ENCODE measurements around the gene JAZF1. TPM values are rescaled to one million over a fixed set of nuclear protein-coding genes. Genes with fewer than 3 reads are reported as not detected.
"Not testable (repeated sequence)": the region's sequence is repeated elsewhere in the genome, so short reads cannot be mapped to it uniquely, and the experiment has no call there.

The JAZF1 gene
- total RNA-seq, 2 donors from 2014 or later: 20.0 to 21.3 TPM

DNA sequence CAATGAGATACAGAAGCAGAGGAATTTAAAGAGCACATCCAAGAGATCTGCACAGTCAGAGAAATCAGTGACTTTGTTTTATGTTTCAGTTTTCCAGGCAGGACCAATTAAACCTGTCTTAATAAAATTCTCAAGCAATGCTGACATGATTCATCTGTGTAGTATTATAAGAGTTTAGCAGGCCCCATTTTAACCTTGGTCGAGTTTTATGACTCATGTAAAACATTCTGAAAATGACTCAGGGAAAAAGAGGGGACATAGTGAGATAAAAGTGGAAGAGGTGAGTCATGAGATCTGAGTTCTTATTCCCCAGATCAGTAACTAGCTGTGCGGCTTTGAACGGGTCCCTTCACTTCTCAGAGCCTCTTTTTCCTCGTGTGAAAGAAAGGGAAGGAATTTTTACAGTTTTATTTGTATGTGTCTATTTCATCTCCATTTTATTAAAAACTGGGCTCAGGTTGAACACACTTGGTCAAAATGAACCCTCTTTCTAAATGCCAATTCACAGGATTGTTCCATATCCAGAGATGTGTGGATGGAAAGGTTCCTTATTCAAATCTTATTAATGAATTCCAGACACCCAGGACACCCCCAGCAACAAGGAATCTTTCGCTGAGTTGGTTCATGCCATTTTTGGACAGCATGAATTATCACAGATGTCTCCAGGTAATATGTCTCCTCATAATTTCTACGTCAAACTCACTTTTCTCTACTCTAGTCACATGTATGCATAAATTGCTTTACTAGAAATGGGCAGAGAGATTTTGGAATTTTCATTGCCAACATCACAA lies 143.2 kb downstream of the JAZF1 start:
- intact Hi-C loops (cut with DNase I): no loop called here
- peak; percentile 53 to 97 for ATAC-seq
- DNase-seq: no peak

DNA sequence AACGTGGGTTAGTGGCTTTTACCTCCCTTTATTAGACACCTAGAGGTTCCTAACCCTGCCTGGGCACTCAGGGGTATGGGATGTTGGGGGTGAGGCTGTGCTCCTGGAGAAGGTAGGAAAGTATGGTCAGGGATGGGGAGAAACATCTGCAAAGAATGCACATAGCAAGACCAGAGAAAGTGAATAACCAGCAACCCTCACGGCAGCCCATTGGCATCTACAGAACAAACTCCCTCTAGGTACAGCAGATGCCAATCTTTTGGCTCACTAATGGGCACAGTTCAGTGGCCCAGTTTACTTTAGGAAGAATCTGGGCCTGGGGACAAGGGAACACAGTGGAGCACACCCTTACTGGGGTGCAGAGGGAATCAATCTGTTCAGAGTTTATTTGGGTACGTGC lies 143.9 kb downstream of the JAZF1 start:
- peak in 1 of 2 donors; percentile 19 for ATAC-seq
- no peak for DNase-seq

DNA sequence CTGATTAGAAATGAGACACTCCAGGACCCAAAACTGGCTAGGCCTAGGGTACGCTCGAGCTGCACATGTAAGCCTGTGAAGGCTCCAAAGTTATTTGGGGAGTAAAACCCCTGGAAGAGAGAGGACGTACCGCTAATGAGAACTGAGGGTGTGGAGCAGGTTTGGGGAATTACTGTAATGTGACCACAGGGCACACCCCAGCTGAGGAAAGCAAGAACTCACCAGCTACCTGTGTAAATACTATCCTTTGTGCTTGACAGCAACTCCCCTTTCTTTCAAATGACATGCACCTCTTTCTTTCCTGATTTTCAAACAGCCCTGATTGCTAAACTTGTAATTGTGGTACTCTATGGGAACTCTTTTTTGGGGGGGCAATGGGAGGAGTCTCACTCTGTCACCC lies 147.2 kb downstream of the JAZF1 start:
- intact Hi-C loops (cut with DNase I): no loop called here
- DNase-seq (no peak), ATAC-seq (no peak)

More for the DNA sequence above, 143.9 kb downstream of the JAZF1 start:
- intact Hi-C loops (cut with DNase I): no loop called here

DNA sequence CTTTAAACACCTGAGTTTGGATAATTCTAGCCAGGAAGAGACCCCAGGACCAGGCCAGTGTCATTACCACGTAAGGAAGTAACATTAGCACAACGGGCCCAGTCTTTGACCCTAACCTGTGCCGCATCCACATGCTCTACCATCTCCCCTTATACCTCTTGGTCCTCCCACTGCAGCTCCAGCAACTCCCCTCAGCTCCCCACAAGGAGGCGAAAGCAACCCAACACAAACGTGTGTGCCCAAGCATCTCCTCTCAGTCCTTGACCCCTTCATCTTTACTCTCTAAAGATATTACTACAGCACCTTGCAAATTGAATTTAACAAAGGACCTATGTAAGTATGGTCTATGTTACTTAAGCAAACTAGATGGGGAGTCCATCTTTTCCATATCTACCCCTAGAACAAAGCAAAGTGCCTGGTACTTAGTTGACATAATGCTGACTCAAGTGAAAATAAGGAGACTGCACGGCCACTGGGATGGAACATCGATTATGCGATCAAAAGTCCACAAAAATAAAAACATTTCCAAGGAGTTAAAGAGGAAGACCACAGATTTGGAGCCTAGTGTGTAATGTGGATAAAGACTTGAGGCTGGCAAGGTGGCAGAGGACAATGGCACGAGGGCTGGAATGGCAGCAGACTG lies 147.7 kb downstream of the JAZF1 start:
- ATAC-seq: no peak
- no peak for DNase-seq
- intact Hi-C loops (cut with DNase I): no loop called here

DNA sequence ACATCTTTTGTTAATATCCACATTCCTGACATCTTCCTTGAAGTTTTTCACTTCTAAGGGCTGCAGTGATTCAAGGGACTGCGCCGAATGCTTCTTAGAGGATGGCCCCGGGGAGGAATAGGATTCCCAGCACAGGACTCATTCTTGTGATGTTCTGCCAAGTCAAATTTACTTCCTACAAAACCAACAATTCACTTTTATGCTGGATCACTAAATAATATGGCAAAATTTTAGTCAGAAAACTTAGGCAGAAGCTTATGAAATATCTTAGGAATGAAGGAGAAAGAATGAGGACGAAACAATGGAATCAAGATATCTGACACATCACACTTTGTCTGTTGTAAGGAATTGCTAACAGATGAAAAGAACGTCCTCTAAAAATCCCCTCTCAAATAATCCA lies 151.5 kb downstream of the JAZF1 start:
- ATAC-seq (no peak), DNase-seq (no peak)
- intact Hi-C loops (cut with DNase I): loop anchor here in 1 of 2 donors (10.0 kb wide), 1 partner anchor 834 kb away; no protein-coding TSS in a partner anchor

DNA sequence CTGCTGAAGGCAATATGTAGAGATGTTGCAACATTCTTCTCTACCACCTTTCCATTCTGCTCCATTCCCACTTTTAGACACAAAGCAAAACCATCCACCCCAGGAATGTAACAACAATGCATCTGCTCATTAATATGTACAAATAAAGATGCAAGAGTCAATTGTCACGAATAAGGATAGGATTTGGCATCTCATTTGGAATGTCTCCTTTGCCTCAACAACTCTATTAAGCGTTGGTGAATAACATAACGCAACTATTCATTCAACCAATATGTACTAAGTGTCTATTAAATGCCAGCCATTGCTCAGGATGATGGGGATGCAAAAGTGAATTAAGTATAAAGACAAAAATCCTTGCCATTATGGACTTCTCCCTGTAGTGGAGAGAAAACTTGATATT lies 152.1 kb downstream of the JAZF1 start:
- ATAC-seq: no peak
- intact Hi-C loops (cut with DNase I): loop anchor here in 1 of 2 donors (10.0 kb wide), 1 partner anchor 834 kb away; no protein-coding TSS in a partner anchor

DNA sequence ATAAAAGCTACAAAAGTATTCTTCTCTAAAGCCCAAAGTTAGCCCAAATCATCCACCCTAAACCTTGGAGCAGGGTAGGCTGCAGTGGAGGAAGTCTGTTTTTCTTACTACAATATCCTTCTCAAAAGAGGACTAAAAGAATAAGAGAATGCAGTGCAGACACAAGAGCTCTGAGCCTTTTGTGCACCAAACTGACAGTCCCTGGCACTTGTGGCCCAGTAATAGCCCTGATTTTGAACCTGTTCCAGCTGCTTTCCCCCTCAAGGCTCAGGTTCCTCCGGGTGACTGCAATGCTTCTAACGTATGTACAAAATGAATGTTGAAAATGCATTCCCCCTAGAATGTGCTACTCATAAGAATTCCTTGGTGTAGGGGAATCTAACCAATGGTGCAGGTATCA lies 154.4 kb downstream of the JAZF1 start:
- DNase-seq (no peak), ATAC-seq (no peak)
- intact Hi-C loops (cut with DNase I): loop anchor here in 1 of 2 donors (10.0 kb wide), 1 partner anchor 831 kb away; no protein-coding TSS in a partner anchor

More for the DNA sequence above, 152.1 kb downstream of the JAZF1 start:
- no peak for DNase-seq

DNA sequence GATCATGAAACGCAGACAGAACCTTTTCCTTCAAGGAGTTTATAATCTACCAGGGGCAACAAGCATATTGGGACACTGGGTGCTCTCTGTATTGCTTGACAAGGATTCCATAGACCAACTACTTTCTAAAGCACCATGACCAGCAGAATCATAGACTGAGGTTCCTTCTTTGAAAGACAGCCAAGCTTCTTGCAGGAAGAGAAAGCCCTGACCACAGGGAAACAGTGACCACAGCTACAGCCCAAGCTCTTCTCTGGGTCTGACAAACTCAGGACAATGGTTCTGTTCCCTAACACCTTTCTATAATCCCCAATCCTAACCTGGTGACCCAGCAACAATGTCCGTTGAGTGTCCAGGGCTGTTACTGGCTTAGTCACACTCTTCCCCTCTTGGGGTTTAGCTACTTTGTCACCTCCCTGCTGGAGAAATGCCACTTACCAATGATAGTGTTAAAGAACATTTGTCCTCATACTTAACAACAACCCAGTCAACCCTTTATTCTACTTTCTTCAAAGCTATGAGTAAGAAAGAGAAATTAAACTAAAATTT lies 155.7 kb downstream of the JAZF1 start:
- DNase-seq (no peak), ATAC-seq (peak in 1 of 2 donors; percentile 75)
- intact Hi-C loops (cut with DNase I): loop anchor here (5.0 to 10.0 kb wide), 3 partner anchors 288 to 830 kb away; no protein-coding TSS in a partner anchor

DNA sequence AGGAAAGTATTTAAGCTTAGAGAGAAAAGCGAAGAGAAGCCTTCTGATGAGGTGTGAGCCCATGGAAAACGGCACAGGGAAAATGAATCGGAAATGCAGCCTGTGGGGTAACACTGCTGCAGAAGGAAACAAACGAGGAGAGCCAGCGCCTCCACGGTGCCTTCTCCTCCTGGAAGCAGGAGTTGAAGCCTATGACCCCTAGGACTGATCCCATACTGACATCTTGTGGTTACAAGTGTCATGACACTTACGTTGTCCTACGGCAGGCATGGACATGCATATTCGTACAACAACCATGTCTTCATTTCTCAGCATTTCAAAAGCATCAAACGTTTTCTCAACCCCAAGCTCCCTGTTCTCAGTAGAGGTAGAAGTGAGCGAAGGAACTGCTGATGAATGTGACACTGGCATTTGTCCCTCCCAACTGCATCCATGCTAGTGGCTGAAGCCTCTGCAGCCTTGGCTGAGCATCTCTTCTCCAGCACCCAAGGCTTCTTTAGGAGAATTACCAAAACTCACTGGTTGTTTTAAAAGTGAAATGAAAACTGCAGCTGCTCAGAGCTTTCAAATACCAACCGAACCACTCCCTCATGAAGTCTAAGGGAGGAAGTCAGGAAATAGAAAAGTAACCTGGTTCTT lies 160.2 kb downstream of the JAZF1 start:
- intact Hi-C loops (cut with DNase I): loop anchor here (5.0 to 10.0 kb wide), 3 partner anchors 283 to 826 kb away; no protein-coding TSS in a partner anchor
- DNase-seq (peak; percentile 58), ATAC-seq (peak; percentile 79 to 85)

DNA sequence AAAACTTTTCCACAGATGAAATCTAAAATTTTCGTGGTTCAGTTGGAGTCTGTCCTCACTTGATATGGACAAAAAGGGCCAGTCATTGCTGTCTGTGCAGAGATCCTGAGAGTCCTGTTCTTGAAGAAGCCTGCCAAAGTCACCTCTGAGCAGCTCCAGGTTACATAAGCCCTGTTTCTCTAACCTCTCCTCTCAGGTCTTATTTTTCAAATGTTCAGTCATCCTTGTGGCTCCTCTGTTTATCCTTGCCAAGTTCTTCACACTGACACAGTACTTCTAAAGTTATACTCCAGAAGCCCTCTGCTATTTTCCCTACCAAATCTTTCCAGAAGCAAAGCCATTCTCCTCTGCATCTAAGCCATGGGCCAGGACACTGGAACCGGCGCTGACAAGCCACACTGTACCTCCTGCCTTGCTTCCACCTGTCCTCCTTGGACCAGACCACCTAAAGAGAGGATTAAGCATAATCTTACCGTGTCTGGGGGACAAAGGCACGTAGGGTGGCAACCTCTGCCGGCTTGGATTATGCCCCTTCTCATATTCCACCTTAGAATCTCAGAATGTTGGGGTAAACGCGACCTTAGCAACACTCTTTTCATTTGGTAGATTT lies 161.6 kb downstream of the JAZF1 start:
- ATAC-seq (no peak), DNase-seq (no peak)
- intact Hi-C loops (cut with DNase I): loop anchor here in 1 of 2 donors (10.0 kb wide), 1 partner anchor 354 kb away; the partner anchor contains the start of gene HIBADH

DNA sequence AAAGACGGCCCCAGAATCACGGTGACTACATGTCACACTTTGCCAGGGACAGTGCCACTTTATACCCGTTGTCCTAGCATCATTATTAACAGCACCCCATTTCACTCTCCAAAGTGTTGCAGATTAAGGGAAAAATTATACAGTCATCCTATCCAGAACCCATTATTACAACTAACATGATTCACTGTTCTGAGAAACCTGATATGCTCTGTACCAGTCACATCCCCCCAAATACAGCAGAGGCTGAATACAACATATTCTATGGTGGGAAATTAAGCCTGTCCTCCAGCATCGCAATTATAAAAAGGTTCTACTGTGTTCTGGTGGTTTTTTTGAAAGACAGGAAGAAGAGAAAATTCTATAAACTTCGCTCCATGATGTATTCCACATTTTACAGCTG lies 162.1 kb downstream of the JAZF1 start:
- DNase-seq (no peak), ATAC-seq (no peak)
- intact Hi-C loops (cut with DNase I): loop anchor here in 1 of 2 donors (10.0 kb wide), 1 partner anchor 354 kb away; the partner anchor contains the start of gene HIBADH

DNA sequence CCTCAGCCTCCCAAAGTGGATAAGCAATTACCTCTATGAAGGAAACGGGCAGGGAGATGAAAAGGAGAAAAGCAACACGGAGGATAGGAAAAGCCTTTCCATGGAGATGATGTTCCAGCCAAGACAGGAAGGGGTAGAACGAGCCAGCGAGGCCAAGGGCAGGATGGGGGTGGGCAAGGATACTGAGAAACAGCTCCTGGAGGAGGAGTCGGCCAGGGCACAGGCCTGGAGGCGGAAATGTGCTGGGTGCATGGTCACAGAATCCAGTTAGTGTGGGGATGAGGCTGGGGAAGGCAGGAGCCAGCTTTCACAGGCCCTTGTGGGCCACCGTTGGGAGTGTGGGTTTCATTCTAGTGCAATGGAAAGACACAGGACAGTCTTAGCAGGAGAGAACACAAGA lies 162.6 kb downstream of the JAZF1 start:
- DNase-seq (no peak), ATAC-seq (no peak)
- intact Hi-C loops (cut with DNase I): loop anchor here in 1 of 2 donors (10.0 kb wide), 1 partner anchor 353 kb away; the partner anchor contains the start of gene HIBADH

DNA sequence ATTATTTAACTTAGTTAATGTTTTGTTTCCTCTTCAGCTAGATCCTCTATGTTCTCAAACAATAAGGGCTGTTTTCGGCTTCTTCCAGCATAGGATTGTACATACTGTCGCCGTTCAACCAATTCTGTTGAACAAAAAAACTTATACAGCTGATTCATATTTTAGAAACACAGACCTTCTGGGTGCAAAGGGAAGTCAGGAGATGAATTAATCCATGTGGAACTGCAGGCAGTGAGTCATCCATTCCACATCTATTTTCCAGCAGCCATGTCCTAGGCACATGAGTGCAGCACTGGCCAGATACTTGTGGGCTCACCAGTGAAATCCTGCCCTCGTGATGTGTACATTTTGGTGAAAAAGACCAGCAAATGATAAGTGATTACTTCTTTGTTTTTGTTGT lies 163.2 kb downstream of the JAZF1 start:
- ATAC-seq: no peak
- no peak for DNase-seq
- intact Hi-C loops (cut with DNase I): loop anchor here in 1 of 2 donors (10.0 kb wide), 1 partner anchor 353 kb away; the partner anchor contains the start of gene HIBADH

DNA sequence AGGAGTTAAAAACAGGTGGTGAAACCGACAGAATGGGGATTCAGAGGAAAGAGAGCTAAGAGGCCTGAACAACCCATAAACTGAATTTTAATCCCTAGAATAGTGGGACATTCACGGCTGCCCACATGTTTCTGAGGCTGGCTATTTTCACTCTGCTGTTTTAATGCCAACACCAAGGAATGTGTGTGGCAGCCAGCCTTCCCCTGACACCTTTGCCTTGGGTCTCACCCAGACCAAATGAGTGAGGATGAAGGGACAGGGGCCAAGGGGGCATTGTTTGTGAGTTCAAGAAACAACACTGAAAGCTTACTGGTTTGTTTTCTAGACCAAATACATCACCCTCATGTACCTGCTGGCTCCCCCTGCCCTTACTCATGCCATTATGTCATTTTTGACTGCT lies 164.3 kb downstream of the JAZF1 start:
- intact Hi-C loops (cut with DNase I): loop anchor here in 1 of 2 donors (10.0 kb wide), 1 partner anchor 351 kb away; the partner anchor contains the start of gene HIBADH
- DNase-seq (peak; percentile 29), ATAC-seq (peak; percentile 58 to 83)

DNA sequence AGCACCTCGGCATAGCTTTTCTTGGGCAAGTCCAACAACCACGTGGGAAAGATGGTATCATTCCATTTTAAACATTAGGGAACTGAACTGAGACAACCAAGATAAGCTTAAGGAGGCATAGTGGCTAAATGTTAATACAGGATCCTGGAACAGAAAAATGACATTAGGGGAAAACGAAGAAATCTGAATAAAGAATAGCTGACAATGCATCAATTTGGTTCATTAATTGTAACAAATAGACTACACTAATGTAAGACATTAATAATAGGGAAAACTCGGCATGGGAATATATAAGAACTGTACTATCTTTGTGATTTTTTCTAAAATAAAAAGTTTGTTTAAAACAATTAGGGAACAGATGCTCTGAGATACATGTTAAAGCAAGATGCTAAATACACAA lies 165.4 kb downstream of the JAZF1 start:
- DNase-seq (no peak), ATAC-seq (no peak)
- intact Hi-C loops (cut with DNase I): loop anchor here in 1 of 2 donors (10.0 kb wide), 1 partner anchor 350 kb away; the partner anchor contains the start of gene HIBADH

DNA sequence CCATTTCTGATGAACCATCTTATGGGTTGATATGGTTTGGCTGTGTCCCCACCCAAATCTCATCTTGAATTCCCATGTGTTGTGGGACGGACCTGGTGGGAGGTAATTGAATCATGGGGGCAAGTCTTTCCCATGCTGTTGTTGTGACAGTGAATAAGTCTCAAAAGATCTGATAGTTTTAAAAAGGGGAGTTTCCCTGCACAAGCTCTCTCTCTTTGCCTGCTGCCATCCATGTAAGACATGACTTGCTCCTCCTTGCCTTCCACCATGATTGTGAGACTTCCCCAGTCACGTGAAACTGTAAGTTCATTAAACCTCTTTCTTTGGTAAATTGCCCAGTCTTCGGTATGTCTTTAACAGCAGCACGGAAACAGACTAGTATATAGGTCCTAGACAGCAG lies 166.3 kb downstream of the JAZF1 start:
- intact Hi-C loops (cut with DNase I): loop anchor here in 1 of 2 donors (10.0 kb wide), 1 partner anchor 350 kb away; the partner anchor contains the start of gene HIBADH
- not testable (repeated sequence) for ATAC-seq, DNase-seq

DNA sequence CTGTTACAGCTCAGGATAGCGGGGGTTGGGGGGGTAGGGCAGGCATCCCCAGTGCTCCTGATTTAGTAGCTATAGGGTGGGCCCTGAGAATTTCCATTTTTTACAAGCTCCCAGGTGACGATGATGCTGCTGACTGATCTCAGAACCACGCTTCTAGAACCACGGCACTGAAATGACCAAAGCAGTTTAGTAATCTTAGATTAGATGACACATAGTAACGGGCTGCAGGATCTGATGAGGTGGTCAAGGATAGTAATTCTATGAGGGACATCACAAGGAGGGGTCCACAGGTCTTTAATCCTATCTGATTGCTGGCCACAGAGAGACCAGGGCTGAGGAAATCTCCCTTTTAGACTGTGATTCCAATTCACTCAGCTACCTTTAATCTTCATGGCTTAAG lies 167.2 kb downstream of the JAZF1 start:
- intact Hi-C loops (cut with DNase I): loop anchor here in 1 of 2 donors (10.0 kb wide), 1 partner anchor 349 kb away; the partner anchor contains the start of gene HIBADH
- DNase-seq (no peak), ATAC-seq (no peak)

DNA sequence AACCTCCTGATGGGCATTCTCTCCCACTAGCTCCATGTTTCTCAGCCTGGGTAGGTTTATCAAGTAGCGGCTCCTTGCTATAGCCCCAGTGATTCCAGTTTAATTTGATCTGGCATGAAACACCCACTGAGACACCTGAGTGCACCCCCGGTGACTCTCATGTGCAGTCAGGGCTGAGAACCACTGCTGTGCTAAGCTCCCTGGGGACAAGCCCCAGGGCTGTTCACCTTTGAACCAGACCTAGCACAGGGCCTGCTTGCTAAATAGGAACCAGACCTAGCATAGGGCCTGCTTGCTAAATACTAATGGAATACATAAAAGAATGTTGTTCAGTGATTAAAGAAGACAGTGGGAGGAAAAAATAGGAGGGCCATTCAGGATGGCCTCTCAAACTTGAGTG lies 167.6 kb downstream of the JAZF1 start:
- intact Hi-C loops (cut with DNase I): loop anchor here in 1 of 2 donors (10.0 kb wide), 1 partner anchor 348 kb away; the partner anchor contains the start of gene HIBADH
- DNase-seq (no peak), ATAC-seq (no peak)
